Mesendoderm (in vitro differentiated cells): ENCODE data around the gene GLI3.

Source experiments
- DNase-seq: peaks from one replicate; pipeline ENCODE4 v3.0.0; 2013
- H2AK5ac ChIP-seq: 2 replicates; pipeline ENCODE4 v1.6.1; 2013; ENCODE audit warnings: low read length, inconsistent platforms
- H2BK120ac ChIP-seq: 2 replicates; pipeline ENCODE4 v1.6.1; 2013; ENCODE audit warnings: low read depth, mild to moderate bottlenecking, low read length, moderate library complexity, mixed read lengths
- H2BK15ac ChIP-seq: replicated peaks from 2 replicates; pipeline ENCODE4 v1.6.1; 2013; ENCODE audit warnings: low read depth, mild to moderate bottlenecking, moderate library complexity
- H2BK5ac ChIP-seq: 2 replicates; pipeline ENCODE4 v1.6.1; 2013; ENCODE audit warnings: low read length, inconsistent platforms
- H3K18ac ChIP-seq: 2 replicates; pipeline ENCODE4 v1.6.1; 2013; ENCODE audit warnings: mild to moderate bottlenecking, low read length, mixed read lengths
- H3K23ac ChIP-seq: one replicate; pipeline ENCODE4 v1.6.1; 2013; ENCODE audit warnings: low read length
- H3K27ac ChIP-seq: 2 replicates; pipeline ENCODE4 v1.5.1; 2013; ENCODE audit warnings: low read depth, mild to moderate bottlenecking, inconsistent platforms, low read length, moderate library complexity
- H3K27me3 ChIP-seq: 2 replicates; pipeline ENCODE4 v1.6.1; 2013; ENCODE audit warnings: low read length, control low read depth, mild to moderate bottlenecking, inconsistent platforms; ENCODE audit not compliant: insufficient read depth, poor library complexity
- H3K36me3 ChIP-seq: 2 replicates; pipeline ENCODE4 v1.6.1; 2013; ENCODE audit warnings: low read length, inconsistent platforms; ENCODE audit not compliant: control insufficient read depth, insufficient read depth
- H3K4ac ChIP-seq: one replicate; pipeline ENCODE4 v1.6.1; 2013; ENCODE audit warnings: low read depth, mild to moderate bottlenecking, low read length, moderate library complexity
- H3K4me1 ChIP-seq: 2 replicates; pipeline ENCODE4 v1.6.1; 2013; ENCODE audit warnings: low read depth, low read length, inconsistent platforms; ENCODE audit not compliant: control insufficient read depth
- H3K4me2 ChIP-seq: 2 replicates; pipeline ENCODE4 v1.6.1; 2013; ENCODE audit warnings: low read length
- H3K4me3 ChIP-seq: 2 replicates; pipeline ENCODE4 v1.5.1; 2013; ENCODE audit warnings: mild to moderate bottlenecking, low read length
- H3K56ac ChIP-seq: one replicate; pipeline ENCODE4 v1.6.1; 2013; ENCODE audit warnings: low read length
- H3K79me1 ChIP-seq: 2 replicates; pipeline ENCODE4 v1.6.1; 2013; ENCODE audit warnings: low read length, inconsistent platforms
- H3K79me2 ChIP-seq: 2 replicates; pipeline ENCODE4 v1.6.1; 2013; ENCODE audit warnings: mild to moderate bottlenecking, low read length; ENCODE audit not compliant: control insufficient read depth, insufficient read depth
- H3K9ac ChIP-seq: 2 replicates; pipeline ENCODE4 v1.6.1; 2013; ENCODE audit warnings: low read length, inconsistent platforms
- H4K5ac ChIP-seq: one replicate; pipeline ENCODE4 v1.6.1; 2013; ENCODE audit warnings: low read length
- H4K8ac ChIP-seq: one replicate; pipeline ENCODE4 v1.6.1; 2013; ENCODE audit warnings: low read depth, mild to moderate bottlenecking, control low read depth, low read length, moderate library complexity
- WGBS: extraction: QIAGEN DNeasy Blood & Tissue Kit; methylation state at CpG from one replicate; pipeline ENCODE4 v1.1.7; 2013; ENCODE audit warnings: low lambda C conversion rate, missing lambda C conversion rate; ENCODE audit not compliant: insufficient coverage; ENCODE audit errors: extremely low coverage; 5-methylcytosine and 5-hydroxymethylcytosine counted together

Gene GLI3

GRCh38 chr7:42049761-42050160 lies 187.2 kb downstream of the GLI3 start:
- H2BK15ac ChIP-seq, result no peak overlapping the region
- H3K79me2 ChIP-seq, result no peaks in the 10 kb centered on the region
- H3K18ac ChIP-seq, result no peak overlapping the region
- no peak overlapping the region for H3K9ac ChIP-seq
- H3K4me2 ChIP-seq, result no peak overlapping the region
- no peak for DNase-seq
- no CpG with 5 or more reads among the region's 5 CpGs for WGBS
- H3K27ac ChIP-seq, result no peak overlapping the region
- no peak overlapping the region for H3K23ac ChIP-seq
- no peak overlapping the region for H3K4ac ChIP-seq
- no peak overlapping the region for H3K56ac ChIP-seq
- no peak overlapping the region for H4K8ac ChIP-seq
- no peaks in the 10 kb centered on the region for H3K4me1 ChIP-seq
- H4K5ac ChIP-seq, result no peak overlapping the region
- H2BK120ac ChIP-seq, result no peak overlapping the region
- no peak overlapping the region for H3K4me3 ChIP-seq
- no peak overlapping the region for H2AK5ac ChIP-seq
- H2BK5ac ChIP-seq, result no peak overlapping the region
- no peaks in the 10 kb centered on the region for H3K27me3 ChIP-seq
- no peaks in the 10 kb centered on the region for H3K36me3 ChIP-seq
- no peaks in the 10 kb centered on the region for H3K79me1 ChIP-seq

DNA sequence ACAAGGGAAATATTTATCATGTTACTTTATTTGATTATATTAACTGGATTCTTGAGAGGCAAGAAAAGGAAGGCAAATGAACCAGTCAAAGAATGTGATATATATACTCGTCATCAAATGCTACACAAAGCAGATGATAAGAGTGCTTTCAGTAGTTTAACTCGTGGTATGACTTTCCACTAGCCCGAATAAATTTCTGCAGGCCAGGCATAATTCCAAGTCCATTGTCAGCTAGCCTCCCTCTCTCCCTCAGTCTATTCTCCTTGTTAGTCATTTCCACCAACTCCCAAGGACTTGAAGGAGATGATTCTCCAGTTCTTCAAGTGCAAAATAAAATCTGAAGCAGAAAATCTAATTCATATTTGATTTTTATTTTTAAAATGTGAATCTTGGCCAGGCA lies 190.5 kb downstream of the GLI3 start:
- Histone ChIP-seq H3K27ac (no peak overlapping the region), H3K4me3 (no peak overlapping the region), H3K9ac (no peak overlapping the region), H2BK120ac (no peak overlapping the region), H3K56ac (no peak overlapping the region), H3K36me3 (no peaks in the 10 kb centered on the region), H4K8ac (no peak overlapping the region), H3K79me2 (no peaks in the 10 kb centered on the region), H3K4me1 (no peaks in the 10 kb centered on the region), H3K18ac (no peak overlapping the region), H3K4me2 (no peak overlapping the region), H4K5ac (no peak overlapping the region), H2BK5ac (no peak overlapping the region), H3K79me1 (no peaks in the 10 kb centered on the region), H2AK5ac (no peak overlapping the region), H3K4ac (no peak overlapping the region), H3K27me3 (no peaks in the 10 kb centered on the region), H3K23ac (no peak overlapping the region), H2BK15ac (no peak overlapping the region)
- no CpG with 5 or more reads among the region's 3 CpGs for WGBS
- DNase-seq, result no peak

DNA sequence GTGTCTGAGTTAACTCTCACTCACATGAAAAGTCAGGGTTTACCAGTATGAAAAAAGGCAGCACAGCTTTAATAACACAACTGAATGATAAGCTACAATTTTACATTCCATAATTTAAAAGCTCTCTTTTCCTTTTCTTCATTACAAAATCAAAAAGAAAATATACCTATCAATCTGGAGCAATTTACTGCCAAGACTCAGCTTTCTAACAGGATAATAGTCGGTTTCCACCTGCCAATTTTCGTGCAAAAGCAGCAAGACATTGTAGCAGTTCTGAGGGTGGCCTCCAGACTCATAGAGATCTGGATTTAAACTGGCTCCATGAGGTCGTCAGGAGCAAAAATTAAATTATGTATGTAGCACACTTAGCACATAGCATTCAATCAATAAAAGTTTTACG lies 191.0 kb downstream of the GLI3 start:
- Histone ChIP-seq H3K27ac (no peak overlapping the region), H3K36me3 (no peaks in the 10 kb centered on the region)

GRCh38 chr7:42039921-42040320 lies 197.1 kb downstream of the GLI3 start:
- no peak overlapping the region for H3K4me3 ChIP-seq
- H3K4me1 ChIP-seq, result no peaks in the 10 kb centered on the region
- no peak for DNase-seq
- H3K56ac ChIP-seq, result no peak overlapping the region
- WGBS, result no CpG with 5 or more reads among the region's 8 CpGs
- H3K27ac ChIP-seq, result no peak overlapping the region
- no peak overlapping the region for H3K18ac ChIP-seq
- H3K23ac ChIP-seq, result no peak overlapping the region
- no peak overlapping the region for H2BK120ac ChIP-seq
- no peak overlapping the region for H4K5ac ChIP-seq
- no peaks in the 10 kb centered on the region for H3K36me3 ChIP-seq
- H2AK5ac ChIP-seq, result no peak overlapping the region
- H3K4ac ChIP-seq, result no peak overlapping the region
- H2BK5ac ChIP-seq, result no peak overlapping the region
- H3K79me2 ChIP-seq, result no peaks in the 10 kb centered on the region
- no peaks in the 10 kb centered on the region for H3K27me3 ChIP-seq
- H4K8ac ChIP-seq, result no peak overlapping the region
- no peak overlapping the region for H3K4me2 ChIP-seq
- H2BK15ac ChIP-seq, result no peak overlapping the region
- H3K9ac ChIP-seq, result no peak overlapping the region
- H3K79me1 ChIP-seq, result no peaks in the 10 kb centered on the region

More for the DNA sequence above, 191.0 kb downstream of the GLI3 start:
- Histone ChIP-seq H2BK120ac (no peak overlapping the region), H3K4me3 (no peak overlapping the region), H3K23ac (no peak overlapping the region), H3K4ac (no peak overlapping the region), H2BK15ac (no peak overlapping the region), H3K56ac (no peak overlapping the region), H3K79me2 (no peaks in the 10 kb centered on the region), H2AK5ac (no peak overlapping the region), H3K79me1 (no peaks in the 10 kb centered on the region), H3K4me2 (no peak overlapping the region), H3K27me3 (no peaks in the 10 kb centered on the region), H3K18ac (no peak overlapping the region), H2BK5ac (no peak overlapping the region), H4K5ac (no peak overlapping the region), H4K8ac (no peak overlapping the region), H3K4me1 (no peaks in the 10 kb centered on the region), H3K9ac (no peak overlapping the region)
- DNase-seq, result no peak
- WGBS, result no CpG with 5 or more reads among the region's 4 CpGs

- DNase-seq, result no peak
- Histone ChIP-seq H3K36me3 (no peaks in the 10 kb centered on the region), H3K27ac (no peak overlapping the region), H3K4me1 (no peaks in the 10 kb centered on the region), H3K18ac (no peak overlapping the region), H2AK5ac (no peak overlapping the region), H2BK5ac (no peak overlapping the region), H2BK120ac (no peak overlapping the region), H3K79me2 (no peaks in the 10 kb centered on the region), H4K8ac (no peak overlapping the region), H4K5ac (no peak overlapping the region), H3K56ac (no peak overlapping the region), H2BK15ac (no peak overlapping the region), H3K4me2 (no peak overlapping the region), H3K79me1 (no peaks in the 10 kb centered on the region), H3K27me3 (no peaks in the 10 kb centered on the region), H3K9ac (no peak overlapping the region), H3K4me3 (no peak overlapping the region), H3K4ac (no peak overlapping the region), H3K23ac (no peak overlapping the region)
- WGBS, result no CpG with 5 or more reads among the region's 3 CpGs
These were observed 201.8 kb downstream of the GLI3 start for GRCh38 chr7:42035210-42035609.

- no peak overlapping the region for H2BK15ac ChIP-seq
- H3K18ac ChIP-seq, result no peak overlapping the region
- no peaks in the 10 kb centered on the region for H3K27me3 ChIP-seq
- no peak for DNase-seq
- H3K4ac ChIP-seq, result no peak overlapping the region
- H2BK5ac ChIP-seq, result no peak overlapping the region
- no peak overlapping the region for H3K9ac ChIP-seq
- no peaks in the 10 kb centered on the region for H3K36me3 ChIP-seq
- no peaks in the 10 kb centered on the region for H3K4me1 ChIP-seq
- H3K4me3 ChIP-seq, result no peak overlapping the region
- no peaks in the 10 kb centered on the region for H3K79me2 ChIP-seq
- H3K56ac ChIP-seq, result no peak overlapping the region
- no peak overlapping the region for H2BK120ac ChIP-seq
- no peak overlapping the region for H3K27ac ChIP-seq
- H4K5ac ChIP-seq, result no peak overlapping the region
- no peak overlapping the region for H3K23ac ChIP-seq
- H3K79me1 ChIP-seq, result no peaks in the 10 kb centered on the region
- H3K4me2 ChIP-seq, result no peak overlapping the region
- H4K8ac ChIP-seq, result no peak overlapping the region
- no peak overlapping the region for H2AK5ac ChIP-seq
These were observed 203.5 kb downstream of the GLI3 start for GRCh38 chr7:42033480-42033879.
